ENCODE data around the gene NEDD4L. TPM values are rescaled to one million over a fixed set of nuclear protein-coding genes. Genes with fewer than 3 reads are reported as not detected.

The NEDD4L gene
- polyA plus RNA-seq, 1 of the 3 experiments (the other 2 are of a cell fraction) = 13.2 TPM

GRCh38 chr18:58098706-58099105 lies 54.7 kb downstream of the NEDD4L start:
- H3K4me2 ChIP-seq = no peak overlapping the region
- H3K79me2 ChIP-seq (ENCODE audit: insufficient read depth) = no peaks in the 10 kb centered on the region
- no peak overlapping the region for H3K4me3 ChIP-seq (ENCODE audit: low read depth in 2 of 2, low read length in 1 of 2)
- 78% methylated on average over 3 of the region's 3 CpGs for WGBS (ENCODE audit: low lambda C conversion rate)
- peaks cover 0 to 9% of the 10 kb centered on the region in 2 experiments; a peak in 1 of 4 replicates for H3K4me1 ChIP-seq (ENCODE audit: control insufficient read depth in 1 of 2, insufficient read depth in 2 of 2, low read depth in 1 of 2, low read length in 1 of 2)
- no peaks in the 10 kb centered on the region for H3K9me3 ChIP-seq
- ChIA-PET POLR2A (interaction anchor here (0.7 kb wide), 1 partner anchor 594 kb away, joined by 4 read pairs; no protein-coding TSS in a partner anchor), CTCF (interaction anchor here (0.7 to 2.3 kb wide), 5 partner anchors 10 to 55 kb away, joined by 3 to 9 read pairs (median 4); partner anchors contain the start of gene NEDD4L)
- no peaks in the 10 kb centered on the region for H4K20me1 ChIP-seq (ENCODE audit: insufficient read depth)
- H3K36me3 ChIP-seq (replicated peaks in 1 of 2; ENCODE audit: control insufficient read depth in 1 of 2, insufficient read depth in 2 of 2, low read length in 1 of 2) = no peaks in the 10 kb centered on the region
- no peak for TF ChIP-seq RFX5 (IDR thresholded peaks at IDR 0.05; ENCODE audit: low read length)
- TF ChIP-seq IRF3 (IDR thresholded peaks at IDR 0.05; ENCODE audit: low read depth, low read length) = no peak
- no peak for TF ChIP-seq GATA2 (CRISPR knock-in tag; IDR thresholded peaks at IDR 0.05)
- no peak for TF ChIP-seq FOSL2 (IDR thresholded peaks at IDR 0.05; ENCODE audit: borderline replicate concordance, low read depth)
- no peak for TF ChIP-seq TCF12 (IDR thresholded peaks at IDR 0.05)
- TF ChIP-seq PBX3 (IDR thresholded peaks at IDR 0.05) = no peak
- no peak for TF ChIP-seq ZBTB33 (IDR thresholded peaks at IDR 0.05; ENCODE audit: borderline replicate concordance, low read depth)
- no peak for TF ChIP-seq MXI1 (IDR thresholded peaks at IDR 0.05; ENCODE audit: low read depth, low read length)
- no peak for TF ChIP-seq EZH2phosphoT487 (IDR thresholded peaks at IDR 0.05; ENCODE audit: borderline replicate concordance, low read depth)
- no peak for TF ChIP-seq FOXM1 (IDR thresholded peaks at IDR 0.05; ENCODE audit: low read depth)
- TF ChIP-seq USF2 (IDR thresholded peaks at IDR 0.05; ENCODE audit: borderline replicate concordance, low read depth, low read length) = no peak
- no peak for TF ChIP-seq TAF1 (IDR thresholded peaks at IDR 0.05; ENCODE audit: borderline replicate concordance, low read depth, low read length)
- no peak for TF ChIP-seq CHD2 (IDR thresholded peaks at IDR 0.05; ENCODE audit: low read length, partially characterized antibody)
- TF ChIP-seq POLR2AphosphoS5 (IDR thresholded peaks at IDR 0.05; ENCODE audit: low read depth, low read length) = no peak
- no peaks in the 10 kb centered on the region for H3K27me3 ChIP-seq (ENCODE audit: insufficient read depth)
- H3K9ac ChIP-seq = no peak overlapping the region
- no peak overlapping the region for H3K27ac ChIP-seq (ENCODE audit: low read depth in 2 of 2, low read length in 1 of 2)
- peaks cover 8% of the 10 kb centered on the region for H3F3A ChIP-seq (replicated peaks; ENCODE audit: insufficient read depth)
- no peak for DNase-seq
- no peak overlapping the region for H2AFZ ChIP-seq (ENCODE audit: low read depth)
- no peaks in the 10 kb centered on the region for H3K9me2 ChIP-seq

Data from SK-N-SH (cell line).